Endothelial cell of umbilical vein (primary cell): ENCODE measurements around the gene CCDC86.

ENCODE experiments used
- CTCF ChIP-seq, 2 donors: IDR thresholded peaks; 1 replicate in 1 of 2; 2 replicates in 1 of 2; pipeline ENCODE4 v1.5.1; 2011; ENCODE audit warnings: low read length in 2 of 2, mild to moderate bottlenecking in 2 of 2, moderate library complexity in 2 of 2, control low read depth in 1 of 2, inconsistent platforms in 1 of 2, low read depth in 1 of 2; ENCODE audit not compliant: insufficient read depth in 1 of 2; ENCODE audit errors: extremely low read depth in 1 of 2
- EZH2 ChIP-seq: IDR thresholded peaks from 2 replicates; pipeline ENCODE4 v1.6.1; 2012; ENCODE audit warnings: borderline replicate concordance, low read depth, mild to moderate bottlenecking, moderate library complexity, low read length, inconsistent platforms; ENCODE audit not compliant: severe bottlenecking
- JUN ChIP-seq: IDR thresholded peaks from 2 replicates; pipeline ENCODE4 v1.6.1; 2011; ENCODE audit warnings: borderline replicate concordance, low read depth; ENCODE audit not compliant: insufficient read length, insufficient read depth
- POLR2A ChIP-seq: IDR thresholded peaks from 2 replicates; pipeline ENCODE4 v1.6.1; 2012; ENCODE audit warnings: low read depth, mild to moderate bottlenecking, control low read depth, low read length
- POLR2AphosphoS5 ChIP-seq: IDR thresholded peaks from 2 replicates; pipeline ENCODE4 v1.6.1; 2012; ENCODE audit warnings: low read depth, mild to moderate bottlenecking, control low read depth, low read length, moderate library complexity; ENCODE audit not compliant: insufficient read depth

- TF ChIP-seq POLR2A (no peak), CTCF (IDR thresholded peaks at IDR 0.05; ENCODE audit: extremely low read depth in 1 of 2, insufficient read depth in 1 of 2, low read depth in 1 of 2, low read length in 2 of 2) (no peak), EZH2 (no peak), JUN (no peak), POLR2AphosphoS5 (no peak)
Measured at GRCh38 chr11:60872961-60873524, 31.1 kb downstream of the CCDC86 start.
